GM19463 (cell line): ENCODE data around the gene SNX13.

Experiments used
- ATAC-seq: cut with Tn5 transposase; IDR thresholded peaks from one replicate; pipeline ENCODE4 v1.9.1; 2021; ENCODE audit warnings: mild to moderate bottlenecking, moderate library complexity; ENCODE audit not compliant: unreplicated experiment

The SNX13 gene

DNA sequence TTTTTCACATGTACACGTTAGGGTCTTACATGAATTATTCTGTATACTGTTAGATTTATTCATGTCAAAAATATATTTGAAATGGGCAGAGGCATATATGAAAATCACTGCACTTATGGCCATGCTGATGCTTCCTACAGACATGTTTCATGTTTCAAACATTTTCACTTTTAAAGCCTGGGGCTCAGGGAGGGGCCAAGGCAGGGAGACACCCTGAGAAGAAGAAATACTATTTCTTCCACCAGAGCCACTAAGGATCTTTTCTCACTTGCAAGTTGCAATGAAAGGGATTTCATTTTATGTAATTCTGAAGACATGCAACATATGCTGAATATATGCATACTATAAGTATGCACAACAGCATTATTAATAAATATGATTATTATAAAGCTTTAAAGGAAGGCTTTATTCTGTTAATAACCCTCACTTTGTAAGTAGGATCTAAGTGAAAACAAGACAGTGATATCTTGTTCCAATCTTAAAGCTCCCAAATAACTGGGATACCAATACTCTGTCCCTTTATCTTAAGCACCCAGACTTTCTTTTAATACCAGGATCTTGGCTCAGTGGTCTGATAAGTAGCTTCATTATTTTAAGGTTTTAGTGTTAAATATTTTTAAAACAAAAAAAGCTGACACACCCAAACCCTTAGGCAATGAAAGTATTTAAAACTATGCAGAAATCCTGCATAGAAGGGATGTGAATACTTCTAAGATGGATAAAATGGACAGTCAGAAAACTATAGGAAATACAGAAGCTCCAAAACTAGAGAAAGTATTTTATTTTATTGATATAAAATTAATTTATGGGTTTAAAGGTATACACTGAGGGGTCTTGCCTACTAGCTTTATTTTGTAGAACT is 148.0 kb downstream of the SNX13 start:
- ATAC-seq, result no peak

DNA sequence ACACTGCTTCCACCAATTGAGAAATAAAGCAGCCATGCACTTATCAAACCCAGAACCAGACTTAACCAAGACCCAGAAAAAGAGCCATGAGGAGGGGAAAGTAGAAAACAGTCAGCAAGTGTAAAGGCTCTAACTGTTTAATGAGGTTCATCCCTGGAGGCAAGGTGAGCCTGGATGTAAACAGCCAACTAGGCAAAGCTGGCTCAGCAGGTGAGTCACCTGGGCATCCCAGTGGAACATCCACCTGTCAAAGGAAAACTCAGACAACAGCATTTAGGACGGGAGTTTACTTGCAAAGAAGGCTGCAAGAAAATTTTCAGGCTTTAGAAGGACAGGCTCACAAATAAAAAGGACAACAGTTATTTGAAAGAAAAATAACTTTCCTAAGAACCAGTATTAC is 153.0 kb downstream of the SNX13 start:
- ATAC-seq, result no peak

DNA sequence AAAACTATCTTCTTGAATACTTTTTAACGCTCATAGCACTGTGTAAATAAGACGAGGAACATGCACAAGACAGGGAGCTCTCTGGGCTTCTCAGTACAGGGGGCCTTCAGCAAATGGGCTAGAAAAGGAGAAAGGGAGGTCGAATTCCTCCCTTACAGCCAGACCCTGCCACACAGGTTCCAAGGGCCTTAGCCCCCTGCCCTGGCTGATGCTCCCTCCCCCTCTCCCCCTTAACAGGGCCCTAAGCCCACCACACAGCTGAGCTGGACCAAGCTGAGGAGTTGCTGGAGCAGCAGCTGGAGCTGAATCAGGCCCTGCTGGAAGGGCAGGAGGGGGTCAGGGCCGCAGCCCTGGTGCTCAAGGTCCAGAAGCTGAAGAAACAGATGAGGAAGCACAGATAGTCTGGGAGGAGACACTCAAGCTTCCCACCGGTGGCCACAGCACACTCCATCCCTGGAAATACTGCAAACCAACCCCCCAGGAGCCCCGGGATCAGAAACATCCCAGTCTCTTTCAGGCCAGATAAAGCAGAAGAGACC is 153.9 kb downstream of the SNX13 start:
- no peak for ATAC-seq

DNA sequence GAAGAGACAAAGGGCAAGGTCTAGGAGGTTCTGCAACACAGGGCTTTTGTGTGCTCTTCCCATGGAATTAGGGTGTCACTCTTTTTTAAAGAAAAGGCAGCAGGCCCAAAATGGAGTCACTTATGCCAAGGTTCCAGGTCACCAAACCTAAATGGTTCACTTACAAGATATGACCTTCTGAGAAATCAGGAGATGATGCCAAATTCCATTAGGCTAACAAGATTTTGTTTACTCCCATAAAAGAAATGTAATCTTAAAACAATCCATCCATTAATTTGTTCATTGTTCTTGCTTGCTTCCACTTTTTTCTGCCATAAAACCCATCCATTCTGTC is 158.1 kb downstream of the SNX13 start:
- no peak for ATAC-seq

DNA sequence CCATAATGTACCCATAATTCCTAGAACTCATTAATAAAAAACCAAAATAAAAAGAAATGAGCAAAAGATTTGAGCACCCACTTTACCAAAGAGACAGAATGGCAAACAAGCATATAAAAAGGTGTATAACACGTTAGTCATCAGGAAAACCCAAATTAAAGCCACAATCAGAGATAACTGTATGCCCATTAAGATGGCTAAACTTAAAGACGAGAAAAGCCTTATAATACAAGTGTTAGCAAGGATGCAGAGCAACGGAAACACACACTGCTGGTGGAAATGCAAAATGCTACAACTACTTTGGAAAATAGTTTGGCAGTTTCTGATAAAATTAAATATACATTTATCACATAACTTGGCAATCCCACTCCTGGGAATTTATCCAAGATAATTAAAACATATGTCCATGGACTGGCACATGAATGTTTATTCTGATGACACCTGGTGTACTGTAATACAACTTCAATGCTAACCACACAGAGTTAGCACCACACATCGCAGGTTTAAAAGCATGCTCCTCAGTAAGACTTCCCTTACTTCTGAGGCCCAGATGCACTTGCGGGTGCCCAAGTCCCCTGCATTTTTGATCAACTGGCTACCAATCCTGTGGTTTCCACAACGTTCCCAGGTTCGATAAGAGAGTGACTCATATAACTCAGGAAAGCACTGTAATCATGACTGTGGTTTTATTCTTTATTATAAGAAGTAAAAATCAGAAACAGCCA is 158.6 kb downstream of the SNX13 start:
- ATAC-seq, result no peak

DNA sequence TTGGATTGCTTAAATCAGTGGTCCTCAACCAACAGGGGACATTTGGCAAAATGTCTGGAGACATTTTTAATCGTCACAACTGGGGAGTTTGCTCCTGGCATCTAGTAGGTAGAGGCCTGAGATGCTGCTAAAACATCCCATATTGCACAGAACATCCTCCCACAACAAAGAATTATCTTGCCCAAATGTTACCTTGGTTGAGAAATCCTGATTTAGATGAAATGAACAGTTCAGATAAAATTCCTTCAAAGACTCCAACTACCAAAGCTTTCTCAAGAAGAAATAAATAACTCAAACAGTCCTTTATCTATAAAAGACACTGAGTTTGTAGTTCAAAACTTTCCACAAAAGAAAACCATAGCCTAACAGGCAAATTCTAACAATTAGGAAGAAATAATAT is 160.9 kb downstream of the SNX13 start:
- no peak for ATAC-seq

DNA sequence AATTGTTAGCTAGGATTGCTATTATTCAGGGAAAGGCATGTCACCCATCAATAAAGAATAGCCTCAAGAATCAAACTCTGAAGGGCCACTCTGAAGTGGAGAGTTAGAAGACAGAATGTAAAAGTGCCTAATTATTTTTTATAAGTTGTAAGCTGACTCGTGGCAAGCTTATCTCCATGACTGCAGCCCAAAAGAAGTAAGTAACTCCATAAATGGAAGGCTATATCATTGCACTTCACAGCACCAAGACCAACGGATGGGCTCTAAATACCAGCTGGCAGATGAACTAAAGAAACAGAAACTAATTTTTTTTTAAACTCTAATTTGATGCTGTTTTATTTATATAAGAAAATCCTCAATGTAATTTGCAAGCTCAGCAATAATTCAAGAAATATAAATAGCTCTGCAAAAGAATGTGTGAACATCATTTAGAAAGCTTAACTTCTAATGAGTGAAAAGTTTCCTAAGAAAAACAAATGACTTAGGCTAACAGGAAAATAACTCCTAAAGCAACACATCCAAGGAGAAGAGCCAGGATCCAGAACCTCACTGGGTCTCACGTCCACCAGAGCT is 165.5 kb downstream of the SNX13 start:
- no peak for ATAC-seq

DNA sequence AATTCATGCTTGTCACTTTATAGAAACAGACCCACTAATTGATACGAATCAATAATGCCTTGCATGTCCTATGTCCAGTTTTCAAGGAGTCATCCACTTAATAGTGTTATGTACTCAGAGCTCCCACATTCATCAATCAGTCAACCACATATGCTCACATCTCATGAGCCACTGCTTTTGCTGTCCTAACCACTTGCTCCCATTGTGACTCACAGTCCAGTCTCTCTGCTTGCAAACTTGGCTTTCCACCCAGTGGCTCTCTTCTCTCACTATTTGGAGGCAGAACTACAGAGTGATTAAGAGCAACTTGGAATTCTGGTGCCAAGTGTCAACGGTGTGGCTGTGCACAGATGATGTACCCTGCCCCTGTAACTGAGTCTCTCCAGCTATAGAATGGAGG is 166.0 kb downstream of the SNX13 start:
- no peak for ATAC-seq

DNA sequence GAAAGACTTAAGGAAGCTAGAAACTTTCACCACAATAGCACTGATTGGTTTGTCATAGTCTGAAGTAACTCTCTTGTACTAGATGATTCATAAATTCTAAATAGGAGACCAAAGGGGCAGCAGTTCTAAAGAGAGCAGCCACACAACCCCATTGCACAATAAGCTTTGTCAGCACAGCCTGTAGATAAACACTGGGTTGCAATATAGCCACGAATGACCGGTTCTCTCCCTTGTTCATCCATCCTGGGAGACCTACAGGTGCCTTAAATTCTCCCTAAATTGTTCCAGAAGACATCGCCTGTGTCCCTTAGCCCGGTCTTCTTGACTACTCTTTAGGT is 167.0 kb downstream of the SNX13 start:
- no peak for ATAC-seq

DNA sequence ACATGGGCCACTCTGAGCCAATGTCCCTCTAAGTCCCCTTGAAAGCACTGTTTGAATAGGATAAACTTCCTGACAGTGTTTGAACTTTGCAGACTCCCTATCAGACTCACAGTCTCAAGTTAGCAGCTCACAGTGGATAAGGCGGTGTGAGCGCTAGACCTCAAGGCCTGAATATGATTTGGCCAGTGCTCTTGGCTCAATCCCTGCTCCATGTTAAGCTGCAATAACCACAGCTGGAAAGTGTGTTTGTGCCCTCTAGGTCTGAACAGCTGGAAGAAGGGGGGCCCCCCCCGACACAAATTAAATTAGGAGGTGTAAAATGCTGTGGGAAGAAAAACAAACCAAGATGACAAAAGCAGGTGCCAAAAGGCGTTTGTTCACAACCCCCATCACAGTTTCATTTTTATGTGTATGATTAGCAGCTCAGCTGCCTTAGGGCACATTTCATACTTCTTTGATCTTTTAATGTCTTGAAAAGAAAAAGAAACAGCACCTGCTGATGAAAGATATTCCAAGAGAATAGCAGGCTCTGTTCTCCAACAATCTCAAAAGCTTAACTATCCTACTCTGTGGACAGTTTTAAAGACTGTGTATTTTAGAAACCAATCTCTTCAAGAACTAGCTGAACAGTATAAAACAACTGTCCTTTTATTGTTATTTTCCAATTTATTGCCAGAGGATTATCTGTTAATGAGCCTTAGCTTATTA is 167.6 kb downstream of the SNX13 start:
- no peak for ATAC-seq

DNA sequence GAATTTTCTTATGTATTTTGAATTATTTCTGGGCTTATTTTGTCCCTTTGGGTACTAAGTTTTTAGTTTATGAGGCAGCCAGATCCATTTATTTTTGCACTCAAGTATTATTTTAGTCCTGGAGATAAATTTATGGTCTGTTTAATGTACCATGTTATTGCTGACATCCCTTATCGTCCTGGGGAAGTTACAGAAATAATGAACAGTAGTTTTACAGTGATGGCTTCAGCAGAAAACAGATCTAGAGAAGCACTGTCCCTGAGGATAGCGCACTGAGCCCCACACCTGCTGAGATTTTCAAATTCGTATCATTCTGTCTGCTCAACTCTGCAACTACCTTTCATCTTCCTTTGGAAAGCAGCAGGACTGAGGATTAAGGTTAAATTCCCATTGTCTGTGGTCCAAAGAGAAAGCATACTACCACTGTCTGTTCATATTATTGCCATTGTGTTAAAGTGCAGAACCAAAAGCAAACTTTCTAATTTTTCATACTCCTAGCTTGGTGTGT is 168.3 kb downstream of the SNX13 start:
- no peak for ATAC-seq

DNA sequence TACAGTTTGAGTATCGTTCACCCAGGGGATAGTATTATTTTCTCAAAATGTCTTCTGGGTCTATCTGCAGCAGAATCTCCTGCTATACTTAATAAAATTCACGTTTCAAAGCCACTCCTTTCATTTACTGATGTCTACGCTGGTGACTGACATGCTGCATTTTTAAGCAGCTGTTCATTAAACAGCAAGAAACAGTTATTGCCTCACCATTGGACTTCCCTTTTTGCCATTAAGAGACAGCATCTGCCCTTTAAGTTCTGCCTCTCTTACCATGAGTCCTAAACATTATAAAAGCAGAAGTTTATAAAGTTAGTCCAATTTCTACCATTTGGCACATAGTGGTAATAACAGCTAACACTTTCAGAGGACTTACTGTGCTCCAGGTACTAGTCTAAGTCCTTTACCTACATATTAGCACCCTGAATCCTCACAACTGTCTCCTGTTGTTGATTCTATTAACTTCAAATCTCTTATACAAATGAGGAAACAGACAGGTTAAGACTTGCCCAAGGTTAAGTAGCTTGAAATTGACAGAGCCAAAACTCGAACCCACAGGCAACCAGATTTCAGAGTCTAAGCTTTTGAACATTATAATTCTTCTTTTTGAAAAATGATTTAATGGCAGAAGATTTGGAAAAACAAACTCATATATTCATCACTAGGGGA is 169.5 kb downstream of the SNX13 start:
- no peak for ATAC-seq

DNA sequence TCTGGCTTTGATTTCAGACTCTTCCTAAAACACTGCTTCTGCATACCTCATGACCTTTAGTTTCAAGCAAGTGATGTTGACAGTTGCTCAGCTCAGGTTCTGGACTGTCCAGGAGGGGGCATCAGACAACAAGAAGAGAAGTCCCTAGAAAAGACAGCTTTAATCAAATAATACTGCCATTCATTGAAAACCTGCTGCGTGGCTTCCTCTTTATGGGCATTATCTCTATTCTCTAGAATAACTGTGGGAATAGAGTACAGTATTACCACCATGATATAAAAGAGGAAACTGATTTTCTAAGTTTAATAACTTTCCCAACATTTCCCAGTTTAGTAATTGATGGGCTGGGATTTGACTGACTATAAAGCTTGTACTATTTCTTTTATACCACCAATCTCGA is 170.4 kb downstream of the SNX13 start:
- no peak for ATAC-seq

DNA sequence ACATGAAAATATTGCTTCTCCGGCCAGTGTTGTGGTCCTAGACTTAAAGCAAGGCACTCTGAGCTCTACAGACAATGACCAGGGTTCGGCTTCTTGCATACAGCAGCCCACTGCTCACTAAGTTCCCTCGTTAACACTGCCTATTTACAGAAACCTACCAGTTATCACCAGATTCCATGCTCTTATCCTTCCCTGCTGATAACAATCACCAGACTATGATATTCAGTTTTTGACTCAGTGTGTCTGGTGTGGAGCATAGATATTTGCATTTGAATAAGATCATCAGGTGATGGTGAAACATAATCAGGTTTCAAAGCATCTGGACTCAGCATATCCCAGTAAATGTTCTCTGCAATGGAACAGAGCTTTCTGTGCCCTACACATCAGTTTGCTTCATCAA is 182.3 kb downstream of the SNX13 start:
- no peak for ATAC-seq

DNA sequence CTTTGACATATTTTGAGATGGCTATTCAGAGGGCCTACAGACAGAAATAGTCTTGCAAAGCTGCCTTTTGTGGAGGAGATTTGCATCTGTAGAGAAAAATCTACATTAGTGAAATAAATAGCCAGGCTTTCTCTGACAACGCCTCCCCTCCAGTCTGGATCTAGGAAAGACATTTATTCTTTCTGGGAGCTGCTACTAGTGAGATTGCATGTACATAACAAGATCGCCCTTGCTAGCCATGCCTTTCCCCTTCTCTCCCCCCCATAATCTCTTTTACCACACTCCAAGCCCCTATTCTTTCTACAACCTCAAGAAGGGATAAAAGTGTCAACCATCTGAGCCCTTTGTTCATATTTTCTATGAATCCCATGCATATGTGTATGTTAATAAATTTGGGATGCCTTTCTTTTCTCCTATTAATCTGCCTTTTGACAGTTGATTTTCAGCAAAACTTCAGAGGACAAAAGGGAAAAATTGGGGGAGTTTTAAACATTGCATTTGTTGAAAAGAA is 194.2 kb downstream of the SNX13 start:
- no peak for ATAC-seq

DNA sequence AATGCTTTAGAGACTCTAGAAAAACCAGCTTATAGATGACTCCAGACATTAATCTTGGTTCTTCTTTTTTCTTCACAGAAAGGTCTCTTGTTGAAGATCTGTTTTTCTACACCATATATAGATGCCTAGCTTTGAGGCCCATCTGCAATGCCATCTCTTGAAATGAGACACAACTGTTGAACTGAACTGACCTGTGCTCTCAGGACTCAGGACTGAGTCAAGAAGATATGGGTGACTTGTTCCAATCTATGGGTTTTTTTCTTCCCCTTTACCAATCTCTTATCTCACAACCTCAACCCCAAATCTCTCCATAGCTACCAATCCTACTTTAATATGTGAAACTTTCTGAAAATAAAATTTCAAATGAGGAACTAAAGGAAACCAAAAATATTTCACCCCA is 194.7 kb downstream of the SNX13 start:
- no peak for ATAC-seq

DNA sequence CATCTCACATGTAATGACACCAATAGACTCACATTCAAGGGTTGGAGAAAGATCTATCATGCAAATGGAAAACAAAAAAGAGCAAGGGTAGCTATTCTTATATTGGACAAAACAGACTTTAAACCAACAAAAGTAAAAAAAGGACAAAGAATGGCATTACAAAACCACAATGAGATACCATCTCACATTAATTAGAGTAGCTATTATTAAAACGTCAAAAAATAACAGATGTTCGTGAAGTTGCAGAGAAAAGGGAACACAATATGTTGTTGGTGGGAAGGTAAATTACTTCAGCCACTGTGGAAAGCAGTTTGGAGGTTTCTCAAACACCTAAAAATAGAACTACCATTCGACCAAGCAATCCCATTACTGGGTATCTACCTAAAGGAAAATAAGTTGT is 197.0 kb downstream of the SNX13 start:
- no peak for ATAC-seq

DNA sequence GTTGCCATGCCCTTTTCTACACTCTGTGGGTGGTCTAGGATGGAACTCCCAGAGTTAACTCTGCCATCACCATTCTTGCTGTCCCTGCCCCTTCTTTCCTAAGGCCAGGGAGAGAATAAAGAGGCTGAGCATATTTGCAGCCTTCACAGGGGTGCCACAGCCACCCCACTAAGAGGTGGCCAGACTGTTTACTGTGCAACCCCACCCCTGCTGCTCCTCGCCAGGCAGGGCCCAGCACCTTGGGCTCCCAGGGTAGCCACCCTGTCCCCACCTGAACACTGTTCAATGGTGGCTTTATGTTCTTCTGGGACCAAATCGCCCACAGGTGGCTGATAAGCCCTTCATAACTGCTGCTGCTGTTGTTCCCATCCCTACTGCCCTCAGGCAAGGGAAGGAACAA is 198.9 kb downstream of the SNX13 start:
- no peak for ATAC-seq
